Activated gamma-delta T cell treated with Interleukin-2 at 50 U/mL for 16 hours (primary cell): ENCODE data around the gene TRIM74.
"Not testable (repeated sequence)": the region's sequence is repeated elsewhere in the genome, so short reads cannot be mapped to it uniquely, and the experiment has no call there.

ENCODE experiments used
- DNase-seq: peaks from one replicate; pipeline ENCODE4 v3.0.0-alpha.2; 2020

Gene TRIM74

DNA sequence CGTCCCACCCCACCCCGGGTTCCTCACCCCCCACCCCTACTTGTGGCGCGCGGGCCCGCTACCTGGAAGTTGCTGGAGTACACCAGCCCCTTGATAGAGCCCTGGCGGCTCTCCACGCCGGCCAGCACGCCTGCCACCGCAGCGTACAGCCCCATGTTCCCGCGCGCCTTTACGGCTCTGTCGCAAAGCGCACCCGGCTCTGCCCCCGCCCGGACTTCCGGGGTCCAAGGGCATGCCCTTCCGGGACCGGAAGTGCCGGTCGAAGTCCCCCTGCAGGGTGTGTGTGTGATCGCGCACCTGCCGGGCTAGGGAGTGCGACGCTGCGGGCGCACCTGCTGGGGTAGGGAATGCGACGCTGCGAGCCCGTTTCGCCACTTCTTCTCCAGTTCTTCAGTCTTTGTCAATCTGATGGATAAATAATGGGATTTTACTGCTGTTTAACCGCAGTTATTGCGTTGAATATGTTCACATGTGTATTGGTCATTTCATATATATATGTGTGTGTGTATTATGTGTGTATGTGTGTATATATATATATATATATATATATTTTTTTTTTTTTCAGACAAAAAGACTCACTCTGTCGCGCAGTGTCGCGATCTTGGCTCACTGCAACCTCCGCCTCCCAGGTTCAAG lies 14.6 kb downstream of the TRIM74 start:
- not testable (repeated sequence) for DNase-seq

- not testable (repeated sequence) for DNase-seq
Observed at GRCh38 chr7:72953901-72954562, 15.2 kb downstream of the TRIM74 start.

DNA sequence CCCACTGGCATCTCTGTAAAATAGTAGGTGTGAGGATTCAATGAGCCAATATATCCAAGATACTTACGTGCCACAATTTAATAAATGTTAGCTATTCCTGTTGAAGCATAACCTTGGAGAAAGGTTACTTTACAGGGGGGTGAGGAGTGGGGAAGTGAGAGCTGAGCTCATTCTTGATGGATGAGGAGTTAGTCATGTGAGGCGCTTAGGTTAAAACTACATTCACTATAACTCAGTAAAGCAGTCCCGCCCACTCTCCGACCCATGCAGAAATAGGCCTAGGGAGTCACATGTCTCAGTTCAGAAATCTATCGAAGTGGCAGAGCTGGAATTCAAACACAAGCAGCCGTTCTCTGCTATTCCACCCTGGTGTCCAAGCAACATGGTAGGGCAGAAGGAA lies 18.8 kb downstream of the TRIM74 start:
- DNase-seq = not testable (repeated sequence)

DNA sequence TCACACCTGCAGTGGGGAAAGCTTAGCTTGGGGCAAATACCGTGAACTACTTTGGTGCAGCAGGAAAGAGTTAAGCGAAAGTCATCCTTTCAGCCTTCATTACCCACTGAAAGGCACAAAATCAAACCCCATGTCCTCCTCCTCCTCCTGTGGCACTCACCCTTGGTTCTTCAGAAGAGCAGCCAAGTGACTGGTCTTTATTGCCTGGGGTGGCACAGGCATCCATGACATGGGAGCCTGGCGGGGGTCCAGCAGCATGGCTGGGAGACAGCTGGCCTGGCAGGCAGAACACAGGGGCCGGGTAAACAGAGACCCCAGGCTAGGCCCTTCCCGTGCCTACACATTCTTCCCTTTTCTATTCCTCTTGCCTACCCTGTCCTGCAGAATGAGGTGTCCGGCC lies 19.6 kb downstream of the TRIM74 start:
- DNase-seq = not testable (repeated sequence)

GRCh38 chr7:72949276-72949675 lies 20.0 kb downstream of the TRIM74 start:
- not testable (repeated sequence) for DNase-seq

DNA sequence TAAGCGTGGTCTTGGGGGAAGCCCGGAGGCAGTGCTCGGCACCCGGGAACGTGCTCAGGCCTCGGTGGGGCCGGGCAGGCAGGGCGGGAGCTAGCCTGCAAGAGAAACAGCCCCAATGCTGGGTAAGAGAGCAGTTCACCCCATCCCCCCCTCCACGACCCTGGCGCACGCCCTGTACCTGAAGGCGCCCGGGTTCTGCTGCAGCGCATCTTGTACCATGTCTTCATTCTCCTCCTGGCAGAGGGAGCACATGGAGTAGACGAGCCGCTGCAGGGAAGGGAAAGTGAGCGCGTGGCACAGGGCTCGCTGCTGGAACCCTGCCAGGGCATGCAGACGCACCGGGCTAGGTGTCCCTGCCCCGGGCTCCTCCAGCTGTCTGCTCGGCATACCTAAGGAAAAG lies 20.6 kb downstream of the TRIM74 start:
- not testable (repeated sequence) for DNase-seq

DNA sequence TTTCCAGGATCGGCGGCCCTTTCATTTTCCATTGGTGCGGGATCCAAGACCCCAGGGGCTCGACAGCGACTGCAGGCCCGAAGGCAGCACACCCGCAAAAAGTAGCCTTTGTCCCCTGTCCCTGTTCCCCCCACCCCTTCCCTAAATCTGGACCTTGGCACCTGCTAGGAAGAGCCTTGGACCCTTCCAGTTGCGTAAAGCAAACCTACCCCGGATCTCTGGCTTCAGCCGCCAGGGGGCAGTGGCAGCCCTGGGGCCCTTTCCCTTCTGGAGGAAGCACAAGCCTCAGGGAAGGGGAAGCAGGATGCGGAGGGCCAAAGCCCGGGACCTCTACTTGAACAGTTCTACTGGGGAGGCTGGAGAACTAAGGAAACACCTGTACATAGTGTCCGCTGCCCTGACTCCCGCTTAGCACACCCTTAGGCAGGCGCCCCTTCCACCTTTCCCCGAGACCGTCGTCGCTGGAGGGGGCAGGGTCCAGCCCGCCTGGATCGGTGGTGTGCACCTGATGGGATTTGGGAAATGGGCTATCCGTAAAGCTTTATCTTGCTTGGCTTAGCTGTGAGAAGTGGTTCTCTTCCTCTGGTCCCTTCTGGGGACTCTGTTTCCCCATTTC lies 23.0 kb downstream of the TRIM74 start:
- DNase-seq = not testable (repeated sequence)

DNA sequence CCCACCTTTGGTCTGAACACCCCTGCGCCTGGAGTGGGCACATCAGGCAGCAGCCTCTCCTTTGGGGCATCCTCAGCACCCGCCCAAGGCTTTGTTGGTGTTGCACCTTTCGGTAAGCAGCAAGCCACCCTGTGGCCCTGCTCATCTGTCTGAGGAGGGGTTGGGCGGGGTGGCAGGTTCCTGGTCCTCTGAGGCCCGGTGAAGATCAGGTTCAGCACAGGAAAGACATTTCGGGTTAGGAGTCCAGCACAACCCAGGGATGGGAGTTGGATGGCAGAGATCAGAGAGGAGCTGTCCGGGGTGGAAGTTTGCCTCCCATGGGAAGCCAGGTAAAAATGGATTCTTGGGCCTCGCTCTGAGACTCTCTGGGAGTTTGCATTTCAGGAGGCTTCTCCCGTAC lies 23.7 kb downstream of the TRIM74 start:
- not testable (repeated sequence) for DNase-seq

- DNase-seq = not testable (repeated sequence)
Observed at GRCh38 chr7:72944937-72945336, 24.3 kb downstream of the TRIM74 start.

- not testable (repeated sequence) for DNase-seq
Observed at GRCh38 chr7:72942956-72943355, 26.3 kb downstream of the TRIM74 start.

- DNase-seq = not testable (repeated sequence)
Observed at GRCh38 chr7:72942022-72942705, 27.1 kb downstream of the TRIM74 start.

GRCh38 chr7:72928216-72928615 lies 41.0 kb downstream of the TRIM74 start:
- not testable (repeated sequence) for DNase-seq

DNA sequence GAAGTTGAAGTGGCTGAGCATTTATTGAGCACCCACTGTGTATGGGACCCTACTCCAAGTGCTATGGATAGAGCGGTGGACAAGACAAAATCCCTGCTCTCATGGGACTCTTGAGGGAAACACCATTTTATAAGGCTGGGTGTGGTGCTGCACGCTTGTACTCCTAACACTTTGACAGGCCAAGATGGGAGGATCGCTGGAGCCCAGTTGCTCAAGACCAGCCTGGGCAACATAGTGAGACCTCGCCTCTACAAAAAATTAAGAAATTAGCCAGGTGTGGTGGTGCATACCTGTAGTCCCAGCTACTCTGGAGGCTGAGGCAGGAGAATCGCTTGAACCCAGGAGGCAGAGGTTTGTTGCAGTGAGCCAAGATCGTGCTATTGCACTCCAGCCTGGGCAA lies 41.5 kb downstream of the TRIM74 start:
- not testable (repeated sequence) for DNase-seq

GRCh38 chr7:72925546-72926120 lies 43.6 kb downstream of the TRIM74 start:
- DNase-seq = no peak

GRCh38 chr7:72924733-72925545 lies 44.3 kb downstream of the TRIM74 start, which contains the start of gene POM121:
Gene POM121 (plus strand): TSS chr7:72925095. CDS start chr7:72925122, 27 bp downstream.
- peak; percentile 75 for DNase-seq

GRCh38 chr7:72924386-72924732 lies 44.9 kb downstream of the TRIM74 start:
- DNase-seq = no peak

GRCh38 chr7:72919256-72919775 lies 50.0 kb downstream of the TRIM74 start:
- DNase-seq = no peak

DNA sequence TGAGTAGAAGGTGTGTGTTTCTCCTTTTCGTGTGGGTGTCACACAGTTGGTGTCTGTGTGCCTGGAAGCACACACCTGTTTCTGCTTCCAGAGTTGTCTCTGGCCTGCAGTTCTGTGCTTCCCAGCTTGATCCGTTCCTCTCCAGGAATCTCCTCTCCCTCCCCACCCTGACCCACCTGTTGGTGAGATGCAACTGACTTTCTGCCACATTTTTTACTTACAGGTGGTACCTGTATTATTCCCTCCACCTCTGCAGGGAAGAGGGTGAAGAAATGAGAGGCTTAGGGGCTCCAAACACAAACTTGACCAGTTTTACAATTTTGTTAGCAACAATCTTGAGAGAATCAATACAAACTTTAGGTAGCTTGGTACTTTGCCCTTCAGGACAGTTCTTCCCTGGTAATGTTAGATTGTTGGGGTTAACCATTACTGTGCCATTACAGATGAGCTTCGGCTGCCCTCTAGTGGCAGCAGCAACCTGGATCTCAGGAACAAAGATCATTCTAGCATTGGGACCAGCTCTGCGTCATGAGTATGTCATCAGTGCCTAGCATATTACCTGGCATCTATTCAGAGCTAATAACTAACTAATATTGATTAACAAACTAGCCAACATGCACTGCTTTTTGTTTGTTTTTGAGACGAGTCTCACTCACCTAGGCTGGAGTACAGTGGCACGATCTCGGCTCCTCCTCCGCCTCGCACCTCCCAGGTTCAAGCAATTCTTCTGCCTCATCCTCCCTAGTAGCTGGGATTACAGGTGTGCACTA lies 54.3 kb downstream of the TRIM74 start:
- DNase-seq = peak; percentile 18

DNA sequence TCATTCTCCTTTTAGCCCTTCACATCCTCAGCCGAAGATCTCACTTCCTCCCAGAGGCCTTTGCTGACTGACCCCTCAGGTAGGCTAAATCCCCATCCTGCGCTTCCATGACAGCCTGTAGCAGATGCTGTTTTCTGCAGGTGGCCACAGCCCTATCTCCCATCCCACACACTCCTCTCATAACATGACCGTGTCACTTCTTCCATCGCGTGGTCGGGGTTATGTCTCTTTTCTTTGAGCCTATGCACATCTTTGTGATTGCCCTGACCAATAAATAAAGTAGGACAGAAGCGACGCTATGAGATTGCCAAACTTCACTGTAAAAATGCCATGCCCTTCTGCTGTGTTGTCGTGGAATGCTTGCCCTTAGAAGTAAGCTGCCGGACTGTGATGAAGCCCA lies 55.5 kb downstream of the TRIM74 start:
- DNase-seq = not testable (repeated sequence)

- DNase-seq = not testable (repeated sequence)
Observed at GRCh38 chr7:72911395-72911794, 57.9 kb downstream of the TRIM74 start.
